KMS-11 (cell line): Measurements from ENCODE around the gene ADCK2.
"Not testable (repeated sequence)": the region's sequence is repeated elsewhere in the genome, so short reads cannot be mapped to it uniquely, and the experiment has no call there.

Experiments used
- H2AFZ ChIP-seq: fragments of 200-600 bp; sonication (generic); 2 replicates; pipeline ENCODE4 v1.6.1; 2016; ENCODE audit warnings: antibody characterized with exemption, mixed run types, low read depth
- H3K27ac ChIP-seq: fragments of 200-600 bp; sonication (generic); 2 replicates; pipeline ENCODE4 v1.6.1; 2016; ENCODE audit warnings: mild to moderate bottlenecking, mixed run types
- H3K27me3 ChIP-seq: fragments of 200-600 bp; sonication (generic); 2 replicates; pipeline ENCODE4 v1.6.1; 2017; ENCODE audit warnings: mild to moderate bottlenecking, low read depth, mixed run types, moderate library complexity; ENCODE audit not compliant: insufficient read depth
- H3K36me3 ChIP-seq: fragments of 200-600 bp; sonication (generic); 2 replicates; pipeline ENCODE4 v1.6.1; 2017; ENCODE audit warnings: mild to moderate bottlenecking, mixed run types; ENCODE audit not compliant: insufficient read depth
- H3K4me1 ChIP-seq: fragments of 200-600 bp; sonication (generic); 2 replicates; pipeline ENCODE4 v1.6.1; 2016; ENCODE audit warnings: mild to moderate bottlenecking, low read depth, mixed run types; ENCODE audit not compliant: poor library complexity, severe bottlenecking
- H3K4me2 ChIP-seq: fragments of 200-600 bp; sonication (generic); 2 replicates; pipeline ENCODE4 v1.7.0; 2016; ENCODE audit warnings: mild to moderate bottlenecking, mixed run types
- H3K4me3 ChIP-seq: fragments of 200-600 bp; sonication (generic); IDR thresholded peaks from 2 replicates; pipeline ENCODE4 v1.6.1; 2017; ENCODE audit warnings: low read depth, low read length, mixed read lengths; ENCODE audit not compliant: insufficient read depth
- H3K79me2 ChIP-seq: fragments of 200-600 bp; sonication (generic); 2 replicates; pipeline ENCODE4 v1.6.1; 2016; ENCODE audit warnings: low read depth, mixed run types; ENCODE audit not compliant: insufficient read depth
- H3K9ac ChIP-seq: fragments of 200-600 bp; sonication (generic); 2 replicates; pipeline ENCODE4 v1.6.1; 2016; ENCODE audit warnings: mild to moderate bottlenecking, mixed run types
- H4K20me1 ChIP-seq: fragments of 200-600 bp; sonication (generic); 2 replicates; pipeline ENCODE4 v1.6.1; 2016; ENCODE audit warnings: mild to moderate bottlenecking, mixed run types; ENCODE audit not compliant: insufficient read depth
- TF ChIP-seq, protein P1 (sequence below): fragments of 200-600 bp; sonication (generic); conservative IDR thresholded peaks from 2 replicates; pipeline ENCODE4 v1.6.1; 2017; ENCODE audit warnings: low read depth, mild to moderate bottlenecking, antibody characterized with exemption, low read length, moderate library complexity, mixed read lengths

ADCK2 gene

DNA sequence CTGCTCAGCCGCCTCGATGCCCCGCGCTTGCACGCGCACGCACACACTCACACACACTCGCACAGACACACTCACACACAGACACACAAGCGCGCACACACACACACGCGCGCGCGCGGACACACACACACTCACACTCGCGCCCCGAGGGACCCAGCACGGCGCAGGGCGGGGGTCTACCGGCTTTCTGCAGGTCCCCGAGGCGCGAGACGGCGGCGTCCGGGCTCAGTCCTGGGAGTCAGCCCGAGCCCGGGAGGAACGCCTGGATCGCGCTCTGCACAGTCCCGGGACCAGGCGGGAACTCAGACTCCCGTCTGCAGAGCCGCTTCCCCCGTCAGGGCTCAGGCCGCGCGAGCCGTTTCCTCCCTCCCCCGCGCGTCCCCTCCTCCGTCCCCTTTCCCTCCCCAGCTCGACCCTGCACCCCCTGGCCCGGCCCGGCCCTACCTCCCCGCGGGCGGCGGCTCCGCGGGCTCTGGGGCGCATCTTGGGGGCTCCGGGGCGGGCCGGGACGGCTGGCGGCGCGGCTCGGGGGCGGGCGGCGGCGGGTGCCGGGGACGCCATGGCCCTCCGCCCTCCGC is 32.6 kb upstream of the ADCK2 start:
- TF ChIP-seq, protein P1, sequence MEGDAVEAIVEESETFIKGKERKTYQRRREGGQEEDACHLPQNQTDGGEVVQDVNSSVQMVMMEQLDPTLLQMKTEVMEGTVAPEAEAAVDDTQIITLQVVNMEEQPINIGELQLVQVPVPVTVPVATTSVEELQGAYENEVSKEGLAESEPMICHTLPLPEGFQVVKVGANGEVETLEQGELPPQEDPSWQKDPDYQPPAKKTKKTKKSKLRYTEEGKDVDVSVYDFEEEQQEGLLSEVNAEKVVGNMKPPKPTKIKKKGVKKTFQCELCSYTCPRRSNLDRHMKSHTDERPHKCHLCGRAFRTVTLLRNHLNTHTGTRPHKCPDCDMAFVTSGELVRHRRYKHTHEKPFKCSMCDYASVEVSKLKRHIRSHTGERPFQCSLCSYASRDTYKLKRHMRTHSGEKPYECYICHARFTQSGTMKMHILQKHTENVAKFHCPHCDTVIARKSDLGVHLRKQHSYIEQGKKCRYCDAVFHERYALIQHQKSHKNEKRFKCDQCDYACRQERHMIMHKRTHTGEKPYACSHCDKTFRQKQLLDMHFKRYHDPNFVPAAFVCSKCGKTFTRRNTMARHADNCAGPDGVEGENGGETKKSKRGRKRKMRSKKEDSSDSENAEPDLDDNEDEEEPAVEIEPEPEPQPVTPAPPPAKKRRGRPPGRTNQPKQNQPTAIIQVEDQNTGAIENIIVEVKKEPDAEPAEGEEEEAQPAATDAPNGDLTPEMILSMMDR: no peak
- Histone ChIP-seq H3K4me2 (no peak overlapping the region), H3K36me3 (no peaks in the 10 kb centered on the region), H2AFZ (no peak overlapping the region), H3K9ac (no peak overlapping the region), H4K20me1 (no peaks in the 10 kb centered on the region), H3K79me2 (no peaks in the 10 kb centered on the region), H3K4me3 (no peak overlapping the region), H3K27ac (no peak overlapping the region), H3K4me1 (no peaks in the 10 kb centered on the region), H3K27me3 (no peaks in the 10 kb centered on the region)

DNA sequence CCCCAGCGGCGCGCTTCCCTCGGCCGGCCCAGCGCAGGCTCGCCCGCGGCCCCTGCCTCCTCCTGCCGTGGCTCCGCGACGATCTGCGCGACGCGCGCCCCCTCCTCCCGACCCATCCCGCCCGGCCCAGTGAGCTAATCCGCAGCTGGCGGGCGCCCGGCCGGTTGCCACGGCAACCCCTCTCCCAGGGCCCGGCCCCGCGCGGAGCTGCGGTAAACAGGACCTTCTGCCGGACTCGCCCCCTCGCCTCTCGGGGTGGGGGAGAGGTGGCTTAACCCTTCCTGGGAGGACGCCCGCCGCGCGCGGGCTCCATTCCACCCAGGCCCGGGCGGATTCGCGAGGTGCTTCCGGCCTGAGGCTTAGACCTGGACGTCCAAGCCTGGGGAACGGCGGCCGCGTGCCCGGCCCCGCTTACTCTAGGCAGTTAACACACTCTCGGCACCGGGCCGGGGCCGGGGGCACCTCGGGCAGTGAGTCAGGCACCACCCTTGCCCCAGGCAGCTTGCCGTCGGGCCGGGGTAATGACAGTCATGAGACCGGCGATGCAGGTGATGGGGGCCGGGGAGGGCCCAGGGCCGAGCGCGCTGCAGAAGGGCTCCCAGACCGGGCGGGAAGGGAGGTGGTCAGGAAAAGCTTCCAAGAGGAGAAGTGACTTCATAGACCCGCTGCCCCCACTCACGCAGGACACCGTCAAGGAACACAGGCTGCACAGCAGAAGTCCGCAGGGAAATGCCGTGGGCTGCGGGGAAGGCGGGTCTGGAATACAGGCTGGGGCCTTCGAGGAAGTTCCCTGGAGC is 31.8 kb upstream of the ADCK2 start, which contains the start of gene DENND2A:
TSS of gene DENND2A (minus strand) at position 87 of the 797 bp plus-strand sequence. CDS start 38,416 bp downstream, outside the sequence.
- Histone ChIP-seq H3K4me2 (no peak within 1 kb of the TSS), H3K4me3 (no peak within 1 kb of the TSS), H3K4me1 (no peaks in the 10 kb centered on the region), H4K20me1 (no peaks in the 10 kb centered on the region), H3K27ac (no peak within 1 kb of the TSS), H3K9ac (no peak within 1 kb of the TSS), H3K36me3 (no peaks in the 10 kb centered on the region), H3K27me3 (no peaks in the 10 kb centered on the region), H2AFZ (no peak within 1 kb of the TSS), H3K79me2 (no peaks in the 10 kb centered on the region)
- TF ChIP-seq, protein P1: no peak

DNA sequence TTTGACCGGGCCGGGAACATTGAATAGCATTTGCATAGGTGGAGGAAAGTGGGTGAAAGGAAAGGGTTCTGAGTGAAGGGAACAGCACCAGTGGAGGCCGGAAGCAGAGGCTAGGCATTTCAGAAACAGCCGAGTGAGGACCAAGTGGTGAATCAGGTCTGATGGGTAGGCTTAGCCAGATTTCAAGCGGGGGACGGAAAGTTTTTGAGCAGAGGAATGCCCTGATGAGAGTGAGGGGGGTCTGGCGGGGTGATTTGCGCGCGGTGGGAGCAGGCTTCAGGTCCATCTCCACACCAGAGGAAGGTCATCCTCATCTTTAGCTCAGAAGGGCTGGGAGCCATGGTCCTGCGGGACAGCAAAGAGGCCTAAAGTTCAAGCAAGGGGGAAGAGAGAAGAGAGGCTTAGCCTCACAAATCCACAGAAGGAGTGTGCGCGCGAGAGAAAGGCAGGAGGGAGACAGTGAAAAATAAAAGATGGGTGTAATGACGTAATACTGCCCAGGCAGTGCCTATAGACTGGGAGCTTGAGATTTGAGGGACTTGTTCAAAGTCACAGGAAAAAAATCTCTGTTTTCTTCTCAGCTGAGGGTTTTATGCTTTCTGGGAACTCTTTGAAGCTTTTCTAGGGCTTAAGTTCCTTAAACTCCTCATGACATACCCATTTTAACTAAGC is 31.1 kb upstream of the ADCK2 start:
- H2AFZ ChIP-seq: no peak overlapping the region
- no peaks in the 10 kb centered on the region for H3K79me2 ChIP-seq
- no peak overlapping the region for H3K4me3 ChIP-seq
- H3K9ac ChIP-seq: no peak overlapping the region
- no peaks in the 10 kb centered on the region for H3K36me3 ChIP-seq
- no peaks in the 10 kb centered on the region for H3K27me3 ChIP-seq
- no peak overlapping the region for H3K4me2 ChIP-seq
- H4K20me1 ChIP-seq: no peaks in the 10 kb centered on the region
- TF ChIP-seq, protein P1: no peak
- no peak overlapping the region for H3K27ac ChIP-seq
- no peaks in the 10 kb centered on the region for H3K4me1 ChIP-seq

DNA sequence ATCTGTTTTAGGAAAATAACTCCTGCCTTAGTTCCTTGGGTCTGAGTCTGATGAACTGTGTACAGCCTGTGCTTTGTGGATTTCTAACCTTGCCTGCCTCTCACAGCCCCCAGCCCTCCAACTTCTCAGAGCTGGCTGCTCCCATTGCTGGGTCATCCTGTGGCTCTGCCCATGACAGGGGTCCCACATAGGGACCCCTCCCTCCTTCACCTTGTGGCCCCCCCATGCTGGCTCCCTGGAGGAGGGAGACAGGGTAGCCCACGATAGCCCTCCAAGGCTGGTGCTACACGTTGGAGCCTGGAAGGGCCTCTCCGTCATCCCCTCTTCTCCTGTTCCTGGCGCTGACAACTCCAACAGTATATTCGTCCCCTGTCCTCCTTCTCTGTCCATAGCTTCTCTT is 29.3 kb upstream of the ADCK2 start:
- Histone ChIP-seq H3K4me2 (no peak overlapping the region), H3K36me3 (no peaks in the 10 kb centered on the region), H3K4me3 (no peak overlapping the region), H3K27me3 (no peaks in the 10 kb centered on the region), H3K9ac (no peak overlapping the region), H3K79me2 (no peaks in the 10 kb centered on the region), H2AFZ (no peak overlapping the region), H3K4me1 (no peaks in the 10 kb centered on the region), H4K20me1 (no peaks in the 10 kb centered on the region), H3K27ac (no peak overlapping the region)
- TF ChIP-seq, protein P1: no peak

DNA sequence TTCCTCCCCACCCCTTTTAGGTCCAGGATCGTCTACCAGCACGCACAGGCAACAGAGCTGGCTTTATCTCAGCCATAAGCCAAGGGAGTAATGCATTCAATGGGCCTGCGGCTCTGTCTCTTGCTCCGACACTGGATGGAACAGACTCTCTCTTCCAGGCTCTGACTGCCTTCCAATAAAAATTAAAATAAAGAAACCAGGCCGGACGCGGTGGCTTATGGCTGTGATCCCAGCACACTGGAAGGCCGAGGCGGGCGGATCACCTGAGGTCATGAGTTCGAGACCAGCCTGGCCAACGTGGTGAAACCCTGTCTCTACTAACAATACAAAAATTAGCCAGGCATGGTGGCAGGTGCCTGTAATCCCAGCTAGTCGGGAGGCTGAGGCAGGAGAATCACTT is 28.0 kb upstream of the ADCK2 start:
- not testable (repeated sequence) for H2AFZ ChIP-seq, H3K79me2 ChIP-seq, H3K9ac ChIP-seq, H3K27me3 ChIP-seq, H3K4me3 ChIP-seq, H3K4me1 ChIP-seq, H3K27ac ChIP-seq, H4K20me1 ChIP-seq, H3K4me2 ChIP-seq, H3K36me3 ChIP-seq
